Neuronal stem cell (in vitro differentiated cells): Measurements from ENCODE around the gene ATP5F1B.

Source experiments
- DNase-seq: peaks from one replicate; pipeline ENCODE4 v3.0.0-alpha.2; 2013; ENCODE audit warnings: low spot score
- H2AFZ ChIP-seq: one replicate; pipeline ENCODE4 v1.6.1; 2013; ENCODE audit warnings: mild to moderate bottlenecking, low read length, inconsistent platforms
- H2AK5ac ChIP-seq: 2 replicates; pipeline ENCODE4 v1.6.1; 2013; ENCODE audit warnings: low read depth, mild to moderate bottlenecking, inconsistent platforms, low read length, moderate library complexity, mixed read lengths
- H2BK120ac ChIP-seq: 2 replicates; pipeline ENCODE4 v1.6.1; 2013; ENCODE audit warnings: low read depth, mild to moderate bottlenecking, inconsistent platforms, low read length, moderate library complexity, mixed read lengths
- H2BK12ac ChIP-seq: one replicate; pipeline ENCODE4 v1.6.1; 2013; ENCODE audit warnings: low read length, inconsistent platforms
- H2BK15ac ChIP-seq: 2 replicates; pipeline ENCODE4 v1.6.1; 2013; ENCODE audit warnings: mild to moderate bottlenecking, low read length, inconsistent platforms, mixed read lengths
- H2BK5ac ChIP-seq: one replicate; pipeline ENCODE4 v1.6.1; 2013; ENCODE audit warnings: inconsistent platforms, mild to moderate bottlenecking, low read length, moderate library complexity
- H3K14ac ChIP-seq: one replicate; pipeline ENCODE4 v1.6.1; 2013; ENCODE audit warnings: low read length, inconsistent platforms
- H3K18ac ChIP-seq: 2 replicates; pipeline ENCODE4 v1.6.1; 2013; ENCODE audit warnings: low read length, inconsistent platforms
- H3K23ac ChIP-seq: 2 replicates; pipeline ENCODE4 v1.6.1; 2013; ENCODE audit warnings: low read depth, mild to moderate bottlenecking, mixed read lengths, low read length, inconsistent platforms; ENCODE audit not compliant: poor library complexity
- H3K27ac ChIP-seq: replicated peaks from 3 replicates; pipeline ENCODE4 v1.5.1; 2013; ENCODE audit warnings: low read length, inconsistent platforms
- H3K27me3 ChIP-seq, 3 experiments: 2 replicates each; pipeline ENCODE4 v1.6.1; 2013; ENCODE audit warnings: low read length in 3 of 3, mild to moderate bottlenecking in 2 of 3, inconsistent platforms in 1 of 3, low read depth in 1 of 3, mixed read lengths in 1 of 3, moderate library complexity in 1 of 3; ENCODE audit not compliant: control insufficient read depth in 3 of 3, insufficient read depth in 3 of 3
- H3K36me3 ChIP-seq, 2 donors: replicated peaks in 1 of 2; 2 replicates each; pipeline ENCODE4 v1.6.1; 2013; ENCODE audit warnings: low read length in 2 of 2; ENCODE audit not compliant: control insufficient read depth in 2 of 2, insufficient read depth in 2 of 2
- H3K4ac ChIP-seq: 2 replicates; pipeline ENCODE4 v1.6.1; 2013; ENCODE audit warnings: inconsistent platforms, mild to moderate bottlenecking, low read length, moderate library complexity
- H3K4me1 ChIP-seq, 2 donors: 1 replicate in 1 of 2; 2 replicates in 1 of 2; pipeline ENCODE4 v1.6.1; 2013; ENCODE audit warnings: low read length in 2 of 2, low read depth in 1 of 2; ENCODE audit not compliant: control insufficient read depth in 2 of 2, insufficient read depth in 1 of 2
- H3K4me2 ChIP-seq: one replicate; pipeline ENCODE4 v1.6.1; 2013; ENCODE audit warnings: mild to moderate bottlenecking, low read length, inconsistent platforms; ENCODE audit not compliant: insufficient read depth, poor library complexity, severe bottlenecking
- H3K4me3 ChIP-seq, 2 donors: 2 replicates each; pipeline ENCODE4 v1.5.1; 2013; ENCODE audit warnings: low read length in 2 of 2, mild to moderate bottlenecking in 2 of 2, inconsistent platforms in 1 of 2, moderate library complexity in 1 of 2
- H3K79me1 ChIP-seq: one replicate; pipeline ENCODE4 v1.6.1; 2013; ENCODE audit warnings: low read depth, mild to moderate bottlenecking, inconsistent platforms, low read length, moderate library complexity
- H3K9ac ChIP-seq: one replicate; pipeline ENCODE4 v1.6.1; 2013; ENCODE audit warnings: mild to moderate bottlenecking, low read depth, low read length, inconsistent platforms; ENCODE audit not compliant: poor library complexity
- H3K9me3 ChIP-seq, 2 donors: replicated peaks in 1 of 2; 2 replicates each; pipeline versions ENCODE3 to v1.6.1; 2013; ENCODE audit warnings: low read length in 2 of 2, mild to moderate bottlenecking in 2 of 2, inconsistent platforms in 1 of 2, low read depth in 1 of 2, mixed read lengths in 1 of 2, moderate library complexity in 1 of 2; ENCODE audit not compliant: control insufficient read depth in 2 of 2, insufficient read depth in 1 of 2
- H4K8ac ChIP-seq: one replicate; pipeline ENCODE4 v1.6.1; 2013; ENCODE audit warnings: low read depth, mild to moderate bottlenecking, inconsistent platforms, low read length, moderate library complexity
- H4K91ac ChIP-seq: one replicate; pipeline ENCODE4 v1.6.1; 2013; ENCODE audit warnings: low read length, low read depth, mild to moderate bottlenecking, inconsistent platforms; ENCODE audit not compliant: poor library complexity
- WGBS, 2 donors: extraction: QIAGEN DNeasy Blood & Tissue Kit; methylation state at CpG; one replicate each; pipeline ENCODE4 v1.1.7; 2013; ENCODE audit warnings: missing lambda C conversion rate in 2 of 2, mixed read lengths in 1 of 2; ENCODE audit not compliant: insufficient read length in 2 of 2, insufficient replicate concordance in 1 of 2; ENCODE audit errors: extremely low coverage in 2 of 2; 5-methylcytosine and 5-hydroxymethylcytosine counted together

The ATP5F1B gene

GRCh38 chr12:56632701-56633467, 12.9 kb downstream of the ATP5F1B start:
- H2BK5ac ChIP-seq, result peak overlapping the region; percentile 49
- H2BK12ac ChIP-seq, result peak overlapping the region; percentile 86
- DNase-seq, result no peak
- H3K9me3 ChIP-seq, result no peaks in the 10 kb centered on the region
- peak overlapping the region in 1 of 2 donors; percentile 14 for H3K4me3 ChIP-seq
- H3K14ac ChIP-seq, result no peak overlapping the region
- H2BK15ac ChIP-seq, result peak overlapping the region; percentile 77
- H3K4me1 ChIP-seq, result peaks cover 33 to 40% of the 10 kb centered on the region in 2 donors
- H4K8ac ChIP-seq, result no peak overlapping the region
- no peak overlapping the region for H3K23ac ChIP-seq
- peak overlapping the region; percentile 66 for H3K18ac ChIP-seq
- H3K4ac ChIP-seq, result no peak overlapping the region
- H3K36me3 ChIP-seq, result peaks cover 5 to 6% of the 10 kb centered on the region in 2 donors
- no peaks in the 10 kb centered on the region for H3K27me3 ChIP-seq
- peak overlapping the region; percentile 34 for H3K4me2 ChIP-seq
- H4K91ac ChIP-seq, result no peak overlapping the region
- H2AFZ ChIP-seq, result peak overlapping the region; percentile 17
- peak overlapping the region; percentile 18 for H3K9ac ChIP-seq
- H3K27ac ChIP-seq, result peak overlapping the region; percentile 10
- H2BK120ac ChIP-seq, result no peak overlapping the region
- peaks cover 8% of the 10 kb centered on the region for H3K79me1 ChIP-seq
- peak overlapping the region; percentile 91 for H2AK5ac ChIP-seq
- no CpG with 5 or more reads among the region's 4 CpGs for WGBS, 2 donors

GRCh38 chr12:56631790-56632700, 13.7 kb downstream of the ATP5F1B start:
- Histone ChIP-seq H3K9ac (no peak overlapping the region), H4K91ac (no peak overlapping the region), H2BK12ac (no peak overlapping the region), H3K23ac (no peak overlapping the region), H3K18ac (no peak overlapping the region), H3K4me3 (peak overlapping the region in 1 of 2 donors; percentile 14), H3K4me1 (peaks cover 33 to 36% of the 10 kb centered on the region in 2 donors), H3K36me3 (peaks cover 2 to 6% of the 10 kb centered on the region in 2 donors), H2AFZ (peak overlapping the region; percentile 17), H3K9me3 (no peaks in the 10 kb centered on the region), H3K27me3 (no peaks in the 10 kb centered on the region), H4K8ac (no peak overlapping the region), H2BK5ac (no peak overlapping the region), H3K4ac (no peak overlapping the region), H2BK120ac (no peak overlapping the region), H3K4me2 (peak overlapping the region; percentile 34), H2BK15ac (no peak overlapping the region), H3K14ac (no peak overlapping the region), H3K79me1 (peaks cover 10% of the 10 kb centered on the region), H3K27ac (peak overlapping the region; percentile 5), H2AK5ac (no peak overlapping the region)
- WGBS, 2 donors, result no CpG with 5 or more reads among the region's 13 CpGs
- DNase-seq, result no peak

- no CpG with 5 or more reads among the region's 31 CpGs for WGBS, 2 donors
- Histone ChIP-seq H2BK15ac (peak within 1 kb of the TSS; percentile 90), H4K91ac (no peak within 1 kb of the TSS), H2AFZ (peak within 1 kb of the TSS; percentile 88), H3K27me3 (no peaks in the 10 kb centered on the region), H3K4me2 (peak within 1 kb of the TSS; percentile 66), H2BK12ac (peak within 1 kb of the TSS; percentile 86), H3K18ac (peak within 1 kb of the TSS; percentile 96), H3K9me3 (no peaks in the 10 kb centered on the region), H2AK5ac (peak within 1 kb of the TSS; percentile 67), H3K14ac (peak within 1 kb of the TSS; percentile 63), H3K4me3 (peak within 1 kb of the TSS; percentile 89 to 99), H3K4me1 (peaks cover 27 to 29% of the 10 kb centered on the region in 2 donors), H2BK5ac (peak within 1 kb of the TSS; percentile 97), H3K27ac (peak within 1 kb of the TSS; percentile 66), H4K8ac (no peak within 1 kb of the TSS), H3K79me1 (peaks cover 12% of the 10 kb centered on the region), H3K23ac (peak within 1 kb of the TSS; percentile 77), H2BK120ac (peak within 1 kb of the TSS; percentile 13), H3K9ac (peak within 1 kb of the TSS; percentile 89), H3K4ac (no peak within 1 kb of the TSS), H3K36me3 (peaks cover 2 to 22% of the 10 kb centered on the region in 2 donors)
- peak; percentile 73 for DNase-seq
Measured at GRCh38 chr12:56630180-56630632, 15.6 kb downstream of the ATP5F1B start, which contains the start of gene BAZ2A. BAZ2A (minus strand) TSS chr12:56630326; CDS start chr12:56617530, 12,796 bp downstream.
